ENCODE results near the gene PRR11. TPM values are rescaled to one million over a fixed set of nuclear protein-coding genes. Genes with fewer than 3 reads are reported as not detected.
A peak's percentile ranks its signal among the peaks of the same experiment; 100 is the strongest.

Gene PRR11
- total RNA-seq, 4 donors from 2014 or later = 0.68 to 115 (median 15.7) TPM; not detected in 1

GRCh38 chr17:59160157-59161025, 4.8 kb downstream of the PRR11 start:
- no peak for DNase-seq
- TF ChIP-seq EP300 (IDR thresholded peaks at IDR 0.05; ENCODE audit: low read depth) (no peak), POLR2AphosphoS5 (IDR thresholded peaks at IDR 0.05) (no peak)
- 82 to 89% methylated on average over 9 of the region's 9 CpGs for WGBS, 2 donors (ENCODE audit: low coverage in 1 of 2)
- H3K36me3 ChIP-seq = no peaks in the 10 kb centered on the region
- no peak overlapping the region for H3K27ac ChIP-seq
- H3K27me3 ChIP-seq = no peaks in the 10 kb centered on the region
- H3K4me3 ChIP-seq = no peak overlapping the region
- intact Hi-C loops (cut with DNase I; ENCODE audit: low total_unique reads) = no loop called here
- H3K4me1 ChIP-seq = peaks cover 4 to 13% (median 8%) of the 10 kb centered on the region in 4 donors
- in situ Hi-C loops (cut with MboI; ENCODE audit: low pct_ligation_motif_present in 1 of 4, low pct_unique_long_range_greater_than_20kb in 1 of 4, low sequenced_read_pairs in 3 of 4) = no loop called here
- no peaks in the 10 kb centered on the region for H3K9me3 ChIP-seq

- no peak overlapping the region for H3K4me3 ChIP-seq
- H3K4me1 ChIP-seq = peaks cover 0 to 5% (median 0%) of the 10 kb centered on the region in 4 donors
- no peak for TF ChIP-seq POLR2AphosphoS5 (IDR thresholded peaks at IDR 0.05)
- TF ChIP-seq EP300 (IDR thresholded peaks at IDR 0.05; ENCODE audit: low read depth) = no peak
- TF ChIP-seq POLR2A (IDR thresholded peaks at IDR 0.05) = no peak
- no peak for TF ChIP-seq CTCF (IDR thresholded peaks at IDR 0.05)
- no peaks in the 10 kb centered on the region for H3K36me3 ChIP-seq
- in situ Hi-C loops (cut with MboI; ENCODE audit: low pct_ligation_motif_present in 1 of 4, low pct_unique_long_range_greater_than_20kb in 1 of 4, low sequenced_read_pairs in 3 of 4) = no loop called here
- DNase-seq = no peak
- intact Hi-C loops (cut with DNase I; ENCODE audit: low total_unique reads) = no loop called here
- no peaks in the 10 kb centered on the region for H3K27me3 ChIP-seq
- H3K27ac ChIP-seq = no peak overlapping the region
- no peaks in the 10 kb centered on the region for H3K9me3 ChIP-seq
- WGBS, 2 donors (ENCODE audit: low coverage in 1 of 2) = 98 to 100% methylated on average over 1 to 2 of the region's 2 CpGs
Observed at GRCh38 chr17:59161477-59161876, 5.9 kb downstream of the PRR11 start.

GRCh38 chr17:59165933-59166342, 10.4 kb downstream of the PRR11 start:
- Histone ChIP-seq H3K27ac (no peak overlapping the region), H3K4me1 (no peaks in the 10 kb centered on the region), H3K27me3 (no peaks in the 10 kb centered on the region), H3K36me3 (no peaks in the 10 kb centered on the region), H3K9me3 (no peaks in the 10 kb centered on the region), H3K4me3 (no peak overlapping the region)
- 68% methylated on average over 2 of the region's 2 CpGs; no CpG with 5 or more reads in 1 of the 2 donors for WGBS, 2 donors (ENCODE audit: low coverage in 1 of 2)
- in situ Hi-C loops (cut with MboI; ENCODE audit: low pct_ligation_motif_present in 1 of 4, low pct_unique_long_range_greater_than_20kb in 1 of 4, low sequenced_read_pairs in 3 of 4) (no loop called here), intact Hi-C loops (cut with DNase I; ENCODE audit: low total_unique reads) (no loop called here)
- TF ChIP-seq EP300 (IDR thresholded peaks at IDR 0.05; ENCODE audit: low read depth) = no peak
- no peak for TF ChIP-seq POLR2A (IDR thresholded peaks at IDR 0.05)
- TF ChIP-seq POLR2AphosphoS5 (IDR thresholded peaks at IDR 0.05) = no peak
- peak; percentile 51 to 60 (median 52) for TF ChIP-seq CTCF (IDR thresholded peaks at IDR 0.05)
- peak; percentile 41 for DNase-seq

- Histone ChIP-seq H3K9me3 (no peaks in the 10 kb centered on the region), H3K4me1 (no peaks in the 10 kb centered on the region), H3K27me3 (no peaks in the 10 kb centered on the region), H3K27ac (no peak overlapping the region), H3K4me3 (no peak overlapping the region), H3K36me3 (no peaks in the 10 kb centered on the region)
- TF ChIP-seq POLR2AphosphoS5 (IDR thresholded peaks at IDR 0.05) (no peak), EP300 (IDR thresholded peaks at IDR 0.05; ENCODE audit: low read depth) (no peak), POLR2A (IDR thresholded peaks at IDR 0.05) (no peak), CTCF (IDR thresholded peaks at IDR 0.05) (no peak)
- in situ Hi-C loops (cut with MboI; ENCODE audit: low pct_ligation_motif_present in 1 of 4, low pct_unique_long_range_greater_than_20kb in 1 of 4, low sequenced_read_pairs in 3 of 4) (no loop called here), intact Hi-C loops (cut with DNase I; ENCODE audit: low total_unique reads) (no loop called here)
- WGBS, 2 donors (ENCODE audit: low coverage in 1 of 2) = 69 to 80% methylated on average over 2 of the region's 2 CpGs
- DNase-seq = no peak
Observed at GRCh38 chr17:59167571-59168001, 12.0 kb downstream of the PRR11 start.

All from transverse colon (tissue), 4 donors.